Globus pallidus (tissue), 1 donor: ENCODE results near the gene PCK2.

ENCODE experiments used
- DNase-seq: peaks from one replicate; pipeline ENCODE4 v3.0.0-alpha.2; 2015; ENCODE audit warnings: low spot score

Gene PCK2

GRCh38 chr14:24137529-24138395, 43.7 kb downstream of the PCK2 start:
- DNase-seq = no peak

- DNase-seq = no peak
Observed at GRCh38 chr14:24138396-24139271, 44.5 kb downstream of the PCK2 start.

- DNase-seq = no peak
Observed at GRCh38 chr14:24139272-24139934, 45.3 kb downstream of the PCK2 start.

DNA sequence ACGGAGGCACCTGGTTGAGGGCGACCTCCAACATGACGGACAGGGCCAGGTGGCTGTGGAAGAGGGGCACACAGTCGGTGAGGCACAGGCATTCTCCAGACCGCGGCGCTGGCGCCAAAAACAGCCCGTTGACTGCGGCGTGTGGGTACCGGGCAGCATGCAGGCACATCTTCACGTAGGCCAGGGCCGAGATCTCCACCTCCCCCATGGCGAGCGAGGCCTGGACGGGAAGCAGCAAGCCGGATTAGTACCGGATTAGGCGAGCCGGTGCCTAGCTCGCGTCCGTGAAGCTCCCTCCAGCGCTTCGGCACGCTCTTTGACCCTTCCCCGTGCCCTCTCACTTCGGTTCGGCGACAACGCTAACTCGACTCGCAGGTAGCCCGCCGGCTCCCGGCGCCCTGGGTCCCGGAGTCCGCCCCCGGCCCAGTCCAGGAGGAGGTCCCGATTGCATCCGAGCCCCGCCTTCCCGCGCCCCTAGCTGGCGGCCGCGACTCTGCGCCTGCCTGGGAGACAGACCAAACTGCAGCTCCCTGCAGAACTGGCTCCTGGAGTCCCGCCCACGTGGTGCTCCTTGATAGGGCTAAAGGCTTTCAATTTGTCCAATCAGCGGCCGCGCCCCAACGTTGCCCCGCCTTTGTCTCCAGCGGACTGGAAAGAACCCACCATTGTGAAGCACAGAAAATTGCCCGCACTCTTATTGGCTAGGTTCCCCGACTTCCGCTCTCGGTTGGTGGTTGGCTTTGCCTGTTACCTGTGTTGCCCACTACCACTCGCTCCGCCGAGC, 47.2 kb downstream of the PCK2 start, which contains the start of gene EMC9:
TSS of gene EMC9 (minus strand) at position 495 of the 784 bp plus-strand sequence. CDS start at position 208, 287 bp downstream.
- DNase-seq = peak; percentile 99

- DNase-seq = no peak
Observed at GRCh38 chr14:24143511-24143910, 49.4 kb downstream of the PCK2 start.

- no peak for DNase-seq
Observed at GRCh38 chr14:24144451-24144850, 50.3 kb downstream of the PCK2 start.

DNA sequence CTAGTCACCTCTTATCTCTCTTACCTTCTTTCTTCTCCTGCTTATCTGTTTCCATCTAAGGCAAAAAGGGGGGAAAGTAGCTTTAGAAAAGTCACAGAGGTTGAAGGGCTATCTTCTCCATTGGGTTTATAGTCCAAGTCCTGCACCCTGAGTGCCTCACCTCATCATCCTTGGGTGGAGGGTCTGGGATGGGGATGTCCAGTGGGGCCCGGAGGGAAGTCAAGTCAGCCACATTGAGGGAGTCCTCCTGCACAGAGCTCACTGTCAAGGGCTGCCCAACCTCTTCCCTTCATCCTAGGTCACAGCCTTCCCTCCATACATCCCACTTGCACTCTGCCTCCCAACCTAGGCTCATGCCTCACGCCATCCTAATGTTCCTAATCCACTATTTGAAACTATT, 51.1 kb downstream of the PCK2 start:
- no peak for DNase-seq

DNA sequence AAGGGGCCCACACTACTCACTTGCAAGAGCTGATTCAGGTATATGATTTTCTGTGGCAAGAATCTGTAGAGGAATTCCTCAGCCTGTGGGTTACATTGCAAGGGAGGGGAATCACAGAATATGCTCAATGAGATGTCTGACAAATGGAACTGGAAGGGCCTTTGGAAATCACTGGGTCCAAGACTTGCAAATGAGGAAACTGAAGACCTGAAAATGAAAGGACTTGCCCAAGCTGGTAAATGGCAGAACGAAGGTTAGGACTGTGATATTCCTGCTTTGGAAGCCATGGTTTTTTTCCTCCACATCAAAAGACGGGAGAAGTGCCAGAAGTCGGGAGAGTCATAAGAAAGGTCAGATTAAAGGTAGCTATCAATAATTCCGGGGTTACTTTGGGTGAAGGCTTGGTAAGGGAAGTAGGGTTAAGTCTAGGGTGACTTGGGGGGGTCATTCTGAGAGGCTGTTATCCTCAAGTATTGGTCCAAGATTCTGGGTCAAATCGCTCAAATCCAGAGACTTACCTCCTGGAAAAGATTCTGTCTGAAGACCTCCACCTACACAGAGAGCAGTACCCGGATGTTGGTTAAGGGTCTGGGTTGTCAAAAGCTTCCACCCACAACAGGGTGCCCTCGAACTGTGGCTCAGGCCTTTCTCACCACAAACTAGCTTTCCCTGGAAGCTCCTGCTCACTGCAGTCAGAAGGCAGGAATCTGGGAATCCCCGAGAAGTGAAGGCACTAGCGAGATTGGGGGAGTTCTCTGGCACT, 51.8 kb downstream of the PCK2 start:
- no peak for DNase-seq

GRCh38 chr14:24146453-24146977, 52.4 kb downstream of the PCK2 start, which contains the start of gene PSME2:
Gene PSME2 (minus strand): TSS chr14:24146610. CDS start chr14:24146581, 29 bp downstream.
- DNase-seq = peak; percentile 88

GRCh38 chr14:24146978-24147760, 53.1 kb downstream of the PCK2 start, which contains the start of gene RNF31:
Gene RNF31 (plus strand): TSS chr14:24147498. CDS start chr14:24147699, 201 bp downstream.
- DNase-seq = peak; percentile 99

DNA sequence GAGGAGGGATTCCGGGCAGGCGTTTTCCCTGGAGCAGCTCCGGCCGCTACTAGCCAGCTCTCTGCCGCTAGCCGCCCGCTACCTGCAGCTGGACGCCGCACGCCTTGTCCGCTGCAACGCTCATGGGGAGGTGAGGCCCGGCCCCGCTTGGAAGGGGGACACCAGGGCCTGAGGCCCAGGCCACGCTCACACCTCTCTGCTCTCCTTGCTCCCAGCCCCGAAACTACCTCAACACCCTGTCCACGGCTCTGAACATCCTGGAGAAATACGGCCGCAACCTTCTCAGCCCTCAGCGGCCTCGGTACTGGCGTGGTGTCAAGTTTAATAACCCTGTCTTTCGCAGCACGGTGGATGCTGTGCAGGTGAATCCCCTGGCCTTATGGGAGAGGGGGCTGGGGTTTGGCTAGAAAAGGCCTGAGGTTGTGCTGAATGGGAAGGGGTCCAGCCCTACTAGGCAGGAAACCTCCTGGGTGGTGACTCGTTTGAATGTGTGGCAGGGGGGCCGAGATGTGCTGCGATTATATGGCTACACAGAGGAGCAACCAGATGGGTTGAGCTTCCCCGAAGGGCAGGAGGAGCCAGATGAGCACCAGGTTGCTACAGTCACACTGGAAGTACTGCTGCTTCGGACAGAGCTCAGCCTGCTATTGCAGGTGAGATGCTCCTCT, 53.8 kb downstream of the PCK2 start:
- DNase-seq = no peak

- no peak for DNase-seq
Observed at GRCh38 chr14:24149302-24149969, 55.3 kb downstream of the PCK2 start.

- DNase-seq = no peak
Observed at GRCh38 chr14:24150061-24150460, 56.0 kb downstream of the PCK2 start.

DNA sequence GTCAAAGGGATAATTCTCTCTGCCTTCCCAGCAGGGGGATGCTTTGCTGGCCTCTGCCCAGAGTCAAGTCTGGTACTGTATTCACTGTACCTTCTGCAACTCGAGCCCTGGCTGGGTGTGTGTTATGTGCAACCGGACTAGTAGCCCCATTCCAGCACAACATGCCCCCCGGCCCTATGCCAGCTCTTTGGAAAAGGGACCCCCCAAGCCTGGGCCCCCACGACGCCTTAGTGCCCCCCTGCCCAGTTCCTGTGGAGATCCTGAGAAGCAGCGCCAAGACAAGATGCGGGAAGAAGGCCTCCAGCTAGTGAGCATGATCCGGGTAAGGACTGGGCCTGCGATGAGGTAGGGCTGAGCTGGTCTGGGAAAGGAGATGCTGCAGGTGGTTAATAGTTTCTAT, 56.5 kb downstream of the PCK2 start:
- no peak for DNase-seq

DNA sequence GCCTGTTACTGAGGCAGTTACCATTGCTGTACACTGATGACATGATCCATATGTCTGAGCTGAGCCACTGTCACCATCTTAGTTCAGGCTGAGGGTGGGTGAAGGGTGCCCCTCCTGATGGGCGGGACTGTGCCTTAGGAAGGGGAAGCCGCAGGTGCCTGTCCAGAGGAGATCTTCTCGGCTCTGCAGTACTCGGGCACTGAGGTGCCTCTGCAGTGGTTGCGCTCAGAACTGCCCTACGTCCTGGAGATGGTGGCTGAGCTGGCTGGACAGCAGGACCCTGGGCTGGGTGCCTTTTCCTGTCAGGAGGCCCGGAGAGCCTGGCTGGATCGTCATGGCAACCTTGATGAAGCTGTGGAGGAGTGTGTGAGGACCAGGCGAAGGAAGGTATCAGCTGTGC, 56.9 kb downstream of the PCK2 start:
- DNase-seq = no peak

DNA sequence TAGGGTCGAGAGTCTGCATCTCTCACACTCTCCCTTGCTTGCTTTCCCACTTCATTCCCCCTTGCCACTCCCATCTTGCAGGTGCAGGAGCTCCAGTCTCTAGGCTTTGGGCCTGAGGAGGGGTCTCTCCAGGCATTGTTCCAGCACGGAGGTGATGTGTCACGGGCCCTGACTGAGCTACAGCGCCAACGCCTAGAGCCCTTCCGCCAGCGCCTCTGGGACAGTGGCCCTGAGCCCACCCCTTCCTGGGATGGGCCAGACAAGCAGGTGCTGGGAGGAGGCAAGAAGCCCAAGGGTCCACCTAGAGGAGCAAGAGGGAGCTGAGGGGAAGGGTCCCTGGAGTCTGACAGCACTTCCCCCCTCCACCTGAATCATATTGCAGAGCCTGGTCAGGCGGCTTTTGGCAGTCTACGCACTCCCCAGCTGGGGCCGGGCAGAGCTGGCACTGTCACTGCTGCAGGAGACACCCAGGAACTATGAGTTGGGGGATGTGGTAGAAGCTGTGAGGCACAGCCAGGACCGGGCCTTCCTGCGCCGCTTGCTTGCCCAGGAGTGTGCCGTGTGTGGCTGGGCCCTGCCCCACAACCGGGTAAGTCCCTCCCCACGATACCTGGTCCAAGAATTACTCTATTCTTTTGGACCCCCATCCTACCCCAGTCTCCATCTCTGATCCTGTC, 57.4 kb downstream of the PCK2 start:
- no peak for DNase-seq
